DND-41 (cell line): ENCODE data around the gene MS4A6A.
"Not testable (repeated sequence)": the region's sequence is repeated elsewhere in the genome, so short reads cannot be mapped to it uniquely, and the experiment has no call there.

ENCODE experiments used
- ATAC-seq: fragments of 200-7000 bp; cut with Tn5 transposase; 3 replicates; pipeline ENCODE4 v1.9.1; 2021; ENCODE audit warnings: low read depth; ENCODE audit not compliant: insufficient read depth
- DNase-seq: peaks from one replicate; pipeline ENCODE4 v3.0.0-alpha.2; 2020
- H2AFZ ChIP-seq: 2 replicates; pipeline ENCODE4 v1.6.0; 2012; ENCODE audit warnings: low read depth, low read length
- H3K27ac ChIP-seq: 2 replicates; pipeline ENCODE4 v1.5.1; 2012; ENCODE audit warnings: low read length, inconsistent platforms
- H3K27me3 ChIP-seq: fragments of 200-600 bp; sonication (generic); 2 replicates; pipeline ENCODE4 v1.6.0; 2012; ENCODE audit warnings: low read length, mild to moderate bottlenecking, inconsistent platforms; ENCODE audit not compliant: insufficient read depth, poor library complexity
- H3K36me3 ChIP-seq: 2 replicates; pipeline ENCODE4 v1.5.1; 2012; ENCODE audit warnings: low read length, inconsistent platforms; ENCODE audit not compliant: insufficient read depth
- H3K4me1 ChIP-seq: 2 replicates; pipeline ENCODE4 v1.5.1; 2012; ENCODE audit warnings: mild to moderate bottlenecking, low read length; ENCODE audit not compliant: insufficient read depth
- H3K4me2 ChIP-seq: 2 replicates; pipeline ENCODE4 v1.6.0; 2012; ENCODE audit warnings: mild to moderate bottlenecking, moderate library complexity, low read length, inconsistent platforms; ENCODE audit not compliant: insufficient read depth
- H3K4me3 ChIP-seq, 2 experiments: fragments of 200-600 bp in 1 of 2; shearing (Covaris generic) in 1 of 2; 2 replicates each; pipeline ENCODE4 v1.5.1; 2012 to 2016; ENCODE audit warnings: inconsistent platforms in 2 of 2, low read length in 2 of 2, mild to moderate bottlenecking in 2 of 2, low read depth in 1 of 2, moderate library complexity in 1 of 2
- H3K79me2 ChIP-seq: 2 replicates; pipeline ENCODE4 v1.6.0; 2012; ENCODE audit warnings: low read length, inconsistent platforms; ENCODE audit not compliant: insufficient read depth
- H3K9ac ChIP-seq: 2 replicates; pipeline ENCODE4 v1.6.0; 2012; ENCODE audit warnings: low read depth, mild to moderate bottlenecking, inconsistent platforms, low read length, moderate library complexity
- H3K9me3 ChIP-seq: 2 replicates; pipeline ENCODE4 v1.5.1; 2012; ENCODE audit warnings: low read length, moderate library complexity, mild to moderate bottlenecking, inconsistent platforms; ENCODE audit not compliant: insufficient read depth, severe bottlenecking
- H4K20me1 ChIP-seq: 2 replicates; pipeline ENCODE4 v1.6.0; 2012; ENCODE audit warnings: low read length; ENCODE audit not compliant: insufficient read depth
- CTCF ChIP-seq: IDR thresholded peaks from 2 replicates; pipeline ENCODE4 v1.5.1; 2012; ENCODE audit warnings: borderline replicate concordance, low read length, moderate library complexity, mild to moderate bottlenecking; ENCODE audit not compliant: poor library complexity, severe bottlenecking; ENCODE audit errors: extremely low read depth
- EZH2 ChIP-seq: IDR thresholded peaks from 3 replicates; pipeline ENCODE4 v1.6.1; 2012; ENCODE audit warnings: borderline replicate concordance, low read depth, mild to moderate bottlenecking, moderate library complexity, low read length, inconsistent platforms; ENCODE audit not compliant: severe bottlenecking

MS4A6A gene

GRCh38 chr11:60131912-60132311, 51.0 kb downstream of the MS4A6A start:
- Histone ChIP-seq H2AFZ (no peak overlapping the region), H3K27me3 (no peaks in the 10 kb centered on the region), H4K20me1 (no peaks in the 10 kb centered on the region), H3K27ac (no peak overlapping the region), H3K9ac (no peak overlapping the region), H3K4me3 (no peak overlapping the region), H3K4me1 (no peaks in the 10 kb centered on the region), H3K79me2 (no peaks in the 10 kb centered on the region), H3K36me3 (no peaks in the 10 kb centered on the region), H3K9me3 (peaks cover 3% of the 10 kb centered on the region), H3K4me2 (no peak overlapping the region)
- TF ChIP-seq EZH2: no peak
- no peak for TF ChIP-seq CTCF
- DNase-seq: no peak
- no peak for ATAC-seq

GRCh38 chr11:60130496-60130895, 52.4 kb downstream of the MS4A6A start:
- H3K4me1 ChIP-seq: no peaks in the 10 kb centered on the region
- H3K4me3 ChIP-seq: no peak overlapping the region
- H3K79me2 ChIP-seq: no peaks in the 10 kb centered on the region
- H3K9ac ChIP-seq: no peak overlapping the region
- H2AFZ ChIP-seq: no peak overlapping the region
- no peak overlapping the region for H3K4me2 ChIP-seq
- ATAC-seq (peak; percentile 84), DNase-seq (peak; percentile 25)
- H3K36me3 ChIP-seq: no peaks in the 10 kb centered on the region
- no peaks in the 10 kb centered on the region for H4K20me1 ChIP-seq
- H3K9me3 ChIP-seq: peaks cover 3% of the 10 kb centered on the region
- H3K27me3 ChIP-seq: no peaks in the 10 kb centered on the region
- H3K27ac ChIP-seq: no peak overlapping the region
- TF ChIP-seq EZH2 (no peak), CTCF (peak; percentile 69)

GRCh38 chr11:60129853-60130252, 53.0 kb downstream of the MS4A6A start:
- no peaks in the 10 kb centered on the region for H3K79me2 ChIP-seq
- no peak overlapping the region for H2AFZ ChIP-seq
- H3K9me3 ChIP-seq: peaks cover 3% of the 10 kb centered on the region
- no peak overlapping the region for H3K27ac ChIP-seq
- no peak overlapping the region for H3K9ac ChIP-seq
- H3K36me3 ChIP-seq: no peaks in the 10 kb centered on the region
- H3K27me3 ChIP-seq: no peaks in the 10 kb centered on the region
- H4K20me1 ChIP-seq: no peaks in the 10 kb centered on the region
- H3K4me3 ChIP-seq: no peak overlapping the region
- TF ChIP-seq CTCF (no peak), EZH2 (no peak)
- DNase-seq (no peak), ATAC-seq (no peak)
- no peaks in the 10 kb centered on the region for H3K4me1 ChIP-seq
- no peak overlapping the region for H3K4me2 ChIP-seq

GRCh38 chr11:60128866-60129265, 54.0 kb downstream of the MS4A6A start:
- H3K9ac ChIP-seq, DNase-seq, H4K20me1 ChIP-seq, H3K4me2 ChIP-seq, H3K4me3 ChIP-seq, ATAC-seq, H3K9me3 ChIP-seq, H3K4me1 ChIP-seq, H3K79me2 ChIP-seq, H3K27ac ChIP-seq, H3K36me3 ChIP-seq, H2AFZ ChIP-seq, H3K27me3 ChIP-seq: not testable (repeated sequence)
